Caco-2 (cell line): ENCODE measurements around the gene ARFIP1. TPM values are rescaled to one million over a fixed set of nuclear protein-coding genes. Genes with fewer than 3 reads are reported as not detected.

Experiments
- BruUV-seq: library from RNA; stranded (reverse); fragments of 400-500 nt; replicated peaks from 2 replicates; lab custom pipeline; 2021; lab: Mats Ljungman, UMichigan
- CTCF ChIA-PET: fragments of 300-600 bp; sonication (Branson Sonifier 250); formaldehyde crosslinking; loops from one replicate; lab custom pipeline; 2022; ENCODE audit warnings: antibody characterized with exemption; lab: Charles Lee
- POLR2A ChIA-PET: fragments of 300-600 bp; sonication (Branson Sonifier 250); formaldehyde crosslinking; loops from one replicate; lab custom pipeline; 2022; ENCODE audit warnings: antibody characterized with exemption; lab: Charles Lee
- DNase-seq, 2 experiments: peaks; one replicate each; pipeline versions ENCODE4 v3.0.0 to v3.0.0-alpha.2; 2020 to 2022
- H3K27me3 ChIP-seq: replicated peaks from 2 replicates; pipeline ENCODE4 v1.6.0; 2011; ENCODE audit warnings: low read length; ENCODE audit not compliant: control insufficient read depth, insufficient read depth
- H3K36me3 ChIP-seq: 2 replicates; pipeline ENCODE4 v1.5.1; 2011; ENCODE audit warnings: low read length; ENCODE audit not compliant: control insufficient read depth, insufficient read depth
- H3K4me1 ChIP-seq: fragments of 250-450 bp; sonication (Bioruptor Pico); 2 replicates; pipeline ENCODE4 v1.5.1; 2020; ENCODE audit warnings: mild to moderate bottlenecking
- H3K4me3 ChIP-seq: 2 replicates; pipeline ENCODE4 v1.5.1; 2011; ENCODE audit warnings: low read depth, mild to moderate bottlenecking, control low read depth, low read length
- H3K9me3 ChIP-seq: fragments of 250-450 bp; sonication (Bioruptor Pico); 2 replicates; pipeline ENCODE4 v1.5.1; 2020; ENCODE audit warnings: mild to moderate bottlenecking, moderate library complexity
- H3K27ac Mint-ChIP-seq: one replicate; pipeline ENCODE4 v1.8.0; 2022; ENCODE audit warnings: mixed read lengths; ENCODE audit not compliant: unreplicated experiment
- H3K27me3 Mint-ChIP-seq: one replicate; pipeline ENCODE4 v1.8.0; 2022; ENCODE audit warnings: mixed read lengths; ENCODE audit not compliant: insufficient read depth, unreplicated experiment
- H3K36me3 Mint-ChIP-seq: one replicate; pipeline ENCODE4 v1.8.0; 2022; ENCODE audit warnings: mild to moderate bottlenecking, mixed read lengths; ENCODE audit not compliant: insufficient read depth, unreplicated experiment
- H3K4me1 Mint-ChIP-seq: one replicate; pipeline ENCODE4 v1.8.0; 2022; ENCODE audit warnings: low read depth, mixed read lengths; ENCODE audit not compliant: unreplicated experiment
- H3K4me3 Mint-ChIP-seq: one replicate; pipeline ENCODE4 v1.8.0; 2022; ENCODE audit warnings: mild to moderate bottlenecking, moderate library complexity, mixed read lengths; ENCODE audit not compliant: unreplicated experiment
- H3K9me3 Mint-ChIP-seq: one replicate; pipeline ENCODE4 v1.8.0; 2022; ENCODE audit warnings: mixed read lengths; ENCODE audit not compliant: unreplicated experiment
- intact Hi-C: fragments of 100-400 bp; cut with micrococcal nuclease; formaldehyde crosslinking; loops from one replicate; pipeline ENCODE4 v1.10.0; 2022; ENCODE audit not compliant: unreplicated experiment
- total RNA-seq: library from RNA; stranded (reverse); gene quantifications from 2 replicates; pipeline ENCODE4 v1.2.3, GENCODE V29; 2022
- TF ChIP-seq, protein P1 (sequence below), 2 experiments: fragments of 200-600 bp in 1 of 2; IDR thresholded peaks; 1 replicate in 1 of 2; 2 replicates in 1 of 2; pipeline versions ENCODE4 v1.5.1 to v1.8.0; 2011 to 2022; ENCODE audit warnings: antibody characterized with exemption in 1 of 2, control low read depth in 1 of 2, inconsistent platforms in 1 of 2, low read depth in 1 of 2, low read length in 1 of 2, mild to moderate bottlenecking in 1 of 2, moderate library complexity in 1 of 2; ENCODE audit not compliant: insufficient read depth in 1 of 2, severe bottlenecking in 1 of 2, unreplicated experiment in 1 of 2

Gene ARFIP1
- total RNA-seq, 1 experiment from 2014 or later: 31.9 TPM

DNA sequence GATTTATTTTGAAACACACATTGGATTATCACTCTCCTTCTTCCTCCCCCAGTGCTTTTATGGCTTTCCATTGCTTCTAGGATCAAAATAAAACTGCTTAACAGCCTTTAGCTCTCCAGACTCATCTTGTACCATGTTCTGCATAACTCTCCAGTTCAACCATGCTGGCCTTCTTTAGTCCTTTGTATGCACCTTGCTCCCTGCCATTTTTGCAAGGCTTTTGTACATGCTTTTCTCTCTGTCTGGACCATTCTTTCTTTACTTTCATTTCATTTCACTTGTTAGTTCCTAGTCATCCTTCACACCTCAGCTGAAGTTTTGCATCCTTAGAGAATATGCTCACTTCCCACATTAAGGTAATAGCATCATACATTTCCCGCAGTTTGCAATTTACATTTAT, 6.9 kb downstream of the ARFIP1 start:
- CTCF ChIA-PET: no interaction called here
- no peaks in the 10 kb centered on the region for H3K27me3 ChIP-seq
- Mint-ChIP-seq H3K4me1 (peaks cover 8% of the 10 kb centered on the region), H3K36me3 (no peaks in the 10 kb centered on the region), H3K27me3 (no peaks in the 10 kb centered on the region), H3K9me3 (no peaks in the 10 kb centered on the region), H3K27ac (no peak overlapping the region), H3K4me3 (no peak overlapping the region)
- TF ChIP-seq, protein P1, sequence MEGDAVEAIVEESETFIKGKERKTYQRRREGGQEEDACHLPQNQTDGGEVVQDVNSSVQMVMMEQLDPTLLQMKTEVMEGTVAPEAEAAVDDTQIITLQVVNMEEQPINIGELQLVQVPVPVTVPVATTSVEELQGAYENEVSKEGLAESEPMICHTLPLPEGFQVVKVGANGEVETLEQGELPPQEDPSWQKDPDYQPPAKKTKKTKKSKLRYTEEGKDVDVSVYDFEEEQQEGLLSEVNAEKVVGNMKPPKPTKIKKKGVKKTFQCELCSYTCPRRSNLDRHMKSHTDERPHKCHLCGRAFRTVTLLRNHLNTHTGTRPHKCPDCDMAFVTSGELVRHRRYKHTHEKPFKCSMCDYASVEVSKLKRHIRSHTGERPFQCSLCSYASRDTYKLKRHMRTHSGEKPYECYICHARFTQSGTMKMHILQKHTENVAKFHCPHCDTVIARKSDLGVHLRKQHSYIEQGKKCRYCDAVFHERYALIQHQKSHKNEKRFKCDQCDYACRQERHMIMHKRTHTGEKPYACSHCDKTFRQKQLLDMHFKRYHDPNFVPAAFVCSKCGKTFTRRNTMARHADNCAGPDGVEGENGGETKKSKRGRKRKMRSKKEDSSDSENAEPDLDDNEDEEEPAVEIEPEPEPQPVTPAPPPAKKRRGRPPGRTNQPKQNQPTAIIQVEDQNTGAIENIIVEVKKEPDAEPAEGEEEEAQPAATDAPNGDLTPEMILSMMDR (IDR thresholded peaks at IDR 0.05; ENCODE audit: insufficient read depth in 1 of 2, low read depth in 1 of 2, low read length in 1 of 2, severe bottlenecking in 1 of 2, unreplicated experiment in 1 of 2): no peak
- intact Hi-C loops: no loop called here
- BruUV-seq: no TSS peak
- POLR2A ChIA-PET: no interaction called here
- H3K36me3 ChIP-seq: no peaks in the 10 kb centered on the region
- H3K4me1 ChIP-seq: no peaks in the 10 kb centered on the region
- H3K4me3 ChIP-seq: no peak overlapping the region
- DNase-seq: no peak
- no peaks in the 10 kb centered on the region for H3K9me3 ChIP-seq

DNA sequence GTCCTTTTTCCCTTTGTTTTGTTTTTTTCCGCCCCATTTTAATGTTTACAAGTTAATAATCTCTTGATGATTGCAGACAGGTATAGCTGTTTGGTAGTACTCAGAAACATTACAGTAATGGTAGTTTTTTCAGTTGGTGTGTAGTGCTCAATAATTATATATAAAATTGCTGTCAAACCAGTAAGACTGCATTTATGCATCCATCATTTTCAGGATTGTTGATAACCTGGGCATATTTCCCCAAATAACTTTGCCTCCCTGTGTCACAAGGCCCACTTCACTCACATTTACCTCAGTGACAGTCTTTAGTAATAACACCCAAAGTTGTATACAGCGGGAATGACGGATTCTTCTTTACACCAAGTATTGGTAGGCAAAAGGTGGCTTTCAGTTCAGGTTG, 16.1 kb downstream of the ARFIP1 start:
- Histone ChIP-seq H3K36me3 (no peaks in the 10 kb centered on the region), H3K9me3 (no peaks in the 10 kb centered on the region), H3K27me3 (no peaks in the 10 kb centered on the region), H3K4me1 (no peaks in the 10 kb centered on the region), H3K4me3 (no peak overlapping the region)
- Mint-ChIP-seq H3K4me1 (no peaks in the 10 kb centered on the region), H3K27ac (no peak overlapping the region), H3K27me3 (no peaks in the 10 kb centered on the region), H3K36me3 (peaks cover 6% of the 10 kb centered on the region), H3K4me3 (no peak overlapping the region), H3K9me3 (no peaks in the 10 kb centered on the region)
- BruUV-seq: no TSS peak
- POLR2A ChIA-PET: no interaction called here
- DNase-seq: no peak
- CTCF ChIA-PET: no interaction called here
- intact Hi-C loops: no loop called here
- TF ChIP-seq, protein P1 (IDR thresholded peaks at IDR 0.05; ENCODE audit: insufficient read depth in 1 of 2, low read depth in 1 of 2, low read length in 1 of 2, severe bottlenecking in 1 of 2, unreplicated experiment in 1 of 2): no peak

DNA sequence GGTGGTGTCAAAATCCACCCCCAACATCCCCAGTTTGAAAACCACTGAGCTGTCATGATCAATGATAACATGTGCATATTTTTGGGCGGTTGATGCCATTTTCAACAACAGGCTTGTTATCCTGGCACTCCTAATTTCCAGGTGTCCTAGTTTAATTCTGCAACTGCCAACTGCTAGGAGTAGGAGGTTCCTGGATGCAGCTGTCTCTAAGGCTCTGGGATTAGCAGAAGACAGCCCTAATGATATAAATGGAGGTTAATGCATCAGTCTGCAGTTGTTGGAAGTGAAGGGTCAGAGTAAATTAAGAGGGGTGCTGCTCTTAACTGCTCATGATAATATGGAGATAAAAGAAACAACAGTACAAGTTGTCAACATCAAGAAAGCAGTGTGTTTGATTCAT, 23.8 kb downstream of the ARFIP1 start:
- H3K27me3 ChIP-seq: no peaks in the 10 kb centered on the region
- no peaks in the 10 kb centered on the region for H3K9me3 ChIP-seq
- DNase-seq: no peak
- Mint-ChIP-seq H3K4me3 (no peak overlapping the region), H3K27ac (no peak overlapping the region), H3K36me3 (no peaks in the 10 kb centered on the region), H3K9me3 (no peaks in the 10 kb centered on the region), H3K4me1 (no peaks in the 10 kb centered on the region), H3K27me3 (no peaks in the 10 kb centered on the region)
- no TSS peak for BruUV-seq
- ChIA-PET POLR2A (no interaction called here), CTCF (no interaction called here)
- H3K36me3 ChIP-seq: no peaks in the 10 kb centered on the region
- TF ChIP-seq, protein P1 (IDR thresholded peaks at IDR 0.05; ENCODE audit: insufficient read depth in 1 of 2, low read depth in 1 of 2, low read length in 1 of 2, severe bottlenecking in 1 of 2, unreplicated experiment in 1 of 2): no peak
- no peak overlapping the region for H3K4me3 ChIP-seq
- H3K4me1 ChIP-seq: no peaks in the 10 kb centered on the region
- intact Hi-C loops: no loop called here
